Measurements from ENCODE around the gene MAGOHB. TPM values are rescaled to one million over a fixed set of nuclear protein-coding genes. Genes with fewer than 3 reads are reported as not detected.

Gene MAGOHB
- total RNA-seq, 4 donors from 2014 or later, result 6.0 to 27.8 (median 10.3) TPM

DNA sequence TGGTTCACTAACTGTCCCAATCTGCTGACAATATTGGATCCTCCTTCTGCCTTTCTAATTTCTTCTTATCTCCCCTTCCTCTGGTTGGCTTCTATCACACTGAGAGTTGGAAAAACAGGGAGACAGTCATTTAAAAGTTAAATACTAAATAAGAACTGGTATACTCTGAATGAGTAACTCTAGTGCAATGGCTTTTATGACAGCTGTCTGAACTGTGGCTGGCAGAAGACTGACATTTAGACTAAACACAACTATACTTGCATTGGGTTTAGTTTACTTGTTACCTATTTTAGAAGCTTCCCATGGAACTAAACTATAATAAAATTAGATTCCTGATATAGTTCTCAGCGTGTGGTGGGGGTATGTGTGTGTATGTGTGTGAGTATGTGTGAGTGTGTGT lies 7.9 kb upstream of the MAGOHB start:
- H3K27me3 ChIP-seq, result peaks cover 5% of the 10 kb centered on the region
- H3K27ac ChIP-seq, result no peak overlapping the region
- WGBS, result 88% methylated on average over 1 of the region's 1 CpG
- no peak overlapping the region for H3K4me3 ChIP-seq
- H3K36me3 ChIP-seq, result no peaks in the 10 kb centered on the region
- no peaks in the 10 kb centered on the region for H3K9me3 ChIP-seq
- no peak for TF ChIP-seq POLR2AphosphoS5 (IDR thresholded peaks at IDR 0.05)
- no peaks in the 10 kb centered on the region for H3K4me1 ChIP-seq
- no peak for DNase-seq (ENCODE audit: low spot score in 2 of 2)

DNA sequence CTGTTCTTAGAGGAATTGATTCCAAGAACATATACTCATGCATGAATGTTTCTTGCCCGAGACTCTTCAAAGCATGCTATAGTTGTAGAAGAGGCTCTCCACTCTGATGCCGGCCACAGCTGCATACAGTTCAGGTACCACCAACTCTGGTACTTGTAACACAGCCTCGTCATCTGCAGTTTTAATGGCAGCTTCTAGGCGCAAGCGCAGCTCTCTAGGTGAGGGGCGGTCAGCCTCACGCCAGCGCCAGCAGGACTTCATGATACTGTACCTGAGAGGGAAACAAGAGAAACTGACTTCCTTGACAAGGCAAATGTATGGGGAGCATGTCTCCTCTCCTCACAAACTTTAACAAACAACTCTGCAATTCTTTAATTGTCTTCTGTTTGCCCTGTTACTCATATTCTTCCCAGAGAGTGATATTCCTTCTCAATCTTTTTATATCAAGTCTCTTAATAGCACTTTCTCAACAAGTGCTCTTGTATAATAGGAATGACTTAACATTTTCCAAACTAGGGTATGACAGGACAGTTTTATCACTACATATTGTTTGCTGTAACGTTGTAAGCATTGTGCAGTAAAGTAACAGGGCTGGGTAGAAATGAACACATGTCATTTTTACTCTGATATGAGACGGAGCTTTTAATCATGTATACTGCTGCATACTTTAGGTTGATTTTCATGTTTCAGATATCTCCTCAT lies 6.8 kb upstream of the MAGOHB start:
- H3K27me3 ChIP-seq, result peaks cover 5% of the 10 kb centered on the region
- 85% methylated on average over 10 of the region's 10 CpGs for WGBS
- no peak for DNase-seq (ENCODE audit: low spot score in 2 of 2)
- no peaks in the 10 kb centered on the region for H3K9me3 ChIP-seq
- TF ChIP-seq EP300 (IDR thresholded peaks at IDR 0.05), result no peak
- TF ChIP-seq, protein P1, sequence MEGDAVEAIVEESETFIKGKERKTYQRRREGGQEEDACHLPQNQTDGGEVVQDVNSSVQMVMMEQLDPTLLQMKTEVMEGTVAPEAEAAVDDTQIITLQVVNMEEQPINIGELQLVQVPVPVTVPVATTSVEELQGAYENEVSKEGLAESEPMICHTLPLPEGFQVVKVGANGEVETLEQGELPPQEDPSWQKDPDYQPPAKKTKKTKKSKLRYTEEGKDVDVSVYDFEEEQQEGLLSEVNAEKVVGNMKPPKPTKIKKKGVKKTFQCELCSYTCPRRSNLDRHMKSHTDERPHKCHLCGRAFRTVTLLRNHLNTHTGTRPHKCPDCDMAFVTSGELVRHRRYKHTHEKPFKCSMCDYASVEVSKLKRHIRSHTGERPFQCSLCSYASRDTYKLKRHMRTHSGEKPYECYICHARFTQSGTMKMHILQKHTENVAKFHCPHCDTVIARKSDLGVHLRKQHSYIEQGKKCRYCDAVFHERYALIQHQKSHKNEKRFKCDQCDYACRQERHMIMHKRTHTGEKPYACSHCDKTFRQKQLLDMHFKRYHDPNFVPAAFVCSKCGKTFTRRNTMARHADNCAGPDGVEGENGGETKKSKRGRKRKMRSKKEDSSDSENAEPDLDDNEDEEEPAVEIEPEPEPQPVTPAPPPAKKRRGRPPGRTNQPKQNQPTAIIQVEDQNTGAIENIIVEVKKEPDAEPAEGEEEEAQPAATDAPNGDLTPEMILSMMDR (IDR thresholded peaks at IDR 0.05), result no peak
- no peak for TF ChIP-seq POLR2A (IDR thresholded peaks at IDR 0.05)
- no peak for TF ChIP-seq POLR2AphosphoS5 (IDR thresholded peaks at IDR 0.05)
- no peaks in the 10 kb centered on the region for H3K4me1 ChIP-seq
- no peak overlapping the region for H3K27ac ChIP-seq
- no peaks in the 10 kb centered on the region for H3K36me3 ChIP-seq
- no peak overlapping the region for H3K4me3 ChIP-seq

DNA sequence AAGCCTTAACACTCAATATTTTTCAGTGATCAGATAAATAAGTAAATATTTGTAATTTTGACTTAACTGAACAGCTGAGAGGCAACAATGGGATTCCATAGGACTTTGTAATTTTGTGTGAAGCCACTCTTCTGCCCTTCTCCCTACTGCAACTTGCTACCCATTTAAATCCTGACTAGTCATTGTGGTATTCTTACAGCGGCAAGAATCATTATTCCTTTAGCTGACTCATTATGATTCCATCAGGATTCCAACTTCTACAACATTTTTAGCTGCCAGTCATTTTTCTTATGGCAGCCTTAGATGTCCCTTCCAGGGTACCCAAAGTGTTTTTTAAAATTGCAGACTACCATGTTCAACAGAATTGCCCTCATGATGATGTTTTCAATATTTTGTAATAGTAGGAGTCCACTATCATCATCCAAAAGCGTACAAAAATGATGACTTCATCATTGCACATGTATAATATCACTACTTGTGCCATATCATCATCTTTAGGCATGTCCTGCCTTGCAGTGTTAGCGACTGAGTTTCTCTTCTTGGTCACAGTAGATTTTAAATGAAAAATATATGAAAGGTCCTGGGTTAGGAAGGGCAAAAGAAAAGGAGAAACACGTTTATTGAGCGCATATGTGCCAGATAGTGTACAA lies 5.1 kb upstream of the MAGOHB start:
- Histone ChIP-seq H3K4me3 (no peak overlapping the region), H3K36me3 (no peaks in the 10 kb centered on the region), H3K27me3 (peaks cover 5% of the 10 kb centered on the region), H3K4me1 (peaks cover 6% of the 10 kb centered on the region), H3K9me3 (no peaks in the 10 kb centered on the region), H3K27ac (no peak overlapping the region)
- TF ChIP-seq EP300 (IDR thresholded peaks at IDR 0.05) (no peak), POLR2AphosphoS5 (IDR thresholded peaks at IDR 0.05) (no peak), POLR2A (IDR thresholded peaks at IDR 0.05) (no peak)
- TF ChIP-seq, protein P1 (IDR thresholded peaks at IDR 0.05), result no peak
- 80% methylated on average over 5 of the region's 5 CpGs for WGBS
- no peak for DNase-seq (ENCODE audit: low spot score in 2 of 2)

DNA sequence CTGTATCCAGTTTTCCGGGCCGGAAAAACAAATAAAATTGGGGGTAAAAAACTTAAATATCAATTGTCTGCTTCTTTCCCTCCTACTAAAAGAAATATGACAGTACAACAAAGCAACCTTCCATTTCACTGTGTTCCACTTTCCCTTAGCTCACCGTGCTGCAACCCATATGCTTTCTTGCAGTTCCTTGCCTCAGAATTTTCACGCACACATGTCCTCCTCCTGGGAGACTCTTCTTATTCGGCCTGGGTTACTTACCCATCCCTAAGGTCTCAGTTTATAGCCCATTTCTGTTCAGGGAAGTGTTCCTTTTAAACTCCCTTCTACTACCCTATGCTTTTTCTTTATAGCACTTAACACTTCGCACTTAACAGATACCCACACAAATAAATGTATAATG lies 4.5 kb upstream of the MAGOHB start:
- H3K9me3 ChIP-seq, result no peaks in the 10 kb centered on the region
- no peak overlapping the region for H3K4me3 ChIP-seq
- H3K27me3 ChIP-seq, result peaks cover 5% of the 10 kb centered on the region
- peaks cover 6% of the 10 kb centered on the region for H3K4me1 ChIP-seq
- WGBS, result 79% methylated on average over 6 of the region's 6 CpGs
- no peak for TF ChIP-seq EP300 (IDR thresholded peaks at IDR 0.05)
- TF ChIP-seq POLR2A (IDR thresholded peaks at IDR 0.05), result no peak
- TF ChIP-seq, protein P1 (IDR thresholded peaks at IDR 0.05), result no peak
- TF ChIP-seq POLR2AphosphoS5 (IDR thresholded peaks at IDR 0.05), result no peak
- H3K36me3 ChIP-seq, result no peaks in the 10 kb centered on the region
- no peak overlapping the region for H3K27ac ChIP-seq
- DNase-seq (ENCODE audit: low spot score in 2 of 2), result no peak

DNA sequence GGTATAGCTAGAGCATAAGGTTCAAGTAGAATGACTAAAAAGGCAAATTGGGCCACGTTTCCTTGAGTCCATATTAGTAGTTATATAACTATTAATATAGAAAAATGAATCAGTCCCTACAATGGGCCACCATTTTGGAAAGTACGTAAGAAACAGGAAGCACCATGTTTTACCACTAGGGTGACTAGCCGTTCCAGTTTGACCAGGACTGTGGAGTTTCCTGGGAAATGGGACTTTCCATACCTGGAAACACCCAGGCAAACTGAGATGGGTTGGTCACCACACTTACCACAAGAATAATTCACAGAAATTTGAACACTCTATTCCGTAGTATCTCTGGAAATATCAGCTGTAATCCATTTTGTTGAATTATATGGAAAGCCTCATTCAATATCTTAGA lies 2.1 kb upstream of the MAGOHB start:
- Histone ChIP-seq H3K27me3 (peaks cover 5% of the 10 kb centered on the region), H3K4me1 (peaks cover 27% of the 10 kb centered on the region), H3K27ac (no peak overlapping the region), H3K4me3 (no peak overlapping the region), H3K36me3 (no peaks in the 10 kb centered on the region), H3K9me3 (no peaks in the 10 kb centered on the region)
- TF ChIP-seq, protein P1 (IDR thresholded peaks at IDR 0.05), result no peak
- TF ChIP-seq POLR2AphosphoS5 (IDR thresholded peaks at IDR 0.05) (no peak), EP300 (IDR thresholded peaks at IDR 0.05) (no peak), POLR2A (IDR thresholded peaks at IDR 0.05) (no peak)
- DNase-seq (ENCODE audit: low spot score in 2 of 2), result no peak
- WGBS, result 49% methylated on average over 4 of the region's 4 CpGs
